ENCODE data around the gene GTPBP6.
"Not testable (repeated sequence)": the region's sequence is repeated elsewhere in the genome, so short reads cannot be mapped to it uniquely, and the experiment has no call there.

- not testable (repeated sequence) for TF ChIP-seq NANOG (IDR thresholded peaks at IDR 0.05; ENCODE audit: borderline replicate concordance); EZH2phosphoT487 (IDR thresholded peaks at IDR 0.05; ENCODE audit: unreplicated experiment); CTCF (conservative IDR thresholded peaks at IDR 0.05; ENCODE audit: low read depth in 2 of 2); EZH2 (IDR thresholded peaks at IDR 0.05; ENCODE audit: low read depth, unreplicated experiment); REST (IDR thresholded peaks at IDR 0.05; ENCODE audit: unreplicated experiment); STAT1 (IDR thresholded peaks at IDR 0.05; ENCODE audit: unreplicated experiment); POLR2AphosphoS5 (IDR thresholded peaks at IDR 0.05; ENCODE audit: low read depth); ZNF462 (CRISPR knock-in tag; IDR thresholded peaks at IDR 0.05); JUNB (IDR thresholded peaks at IDR 0.05; ENCODE audit: unreplicated experiment); ZNF114 (CRISPR knock-in tag; IDR thresholded peaks at IDR 0.05); CREB1 (CRISPR knock-in tag; IDR thresholded peaks at IDR 0.05; ENCODE audit: low read depth); ETS1 (IDR thresholded peaks at IDR 0.05); ZNF331 (CRISPR knock-in tag; IDR thresholded peaks at IDR 0.05; ENCODE audit: low read depth)
Observed at GRCh38 chrX:305781-306613, 12.6 kb downstream of the GTPBP6 start.
